OCI-LY7 (cell line): Measurements from ENCODE around the gene C1orf167.

Experiments
- EZH2phosphoT487 ChIP-seq: fragments of 200-600 bp; sonication (generic); IDR thresholded peaks from 2 replicates; pipeline ENCODE4 v1.6.1; 2018; ENCODE audit warnings: low read depth, borderline replicate concordance, mild to moderate bottlenecking, mixed run types, antibody characterized with exemption, low read length, moderate library complexity, mixed read lengths
- TF ChIP-seq, protein P1 (sequence below): fragments of 200-600 bp; sonication (generic); conservative IDR thresholded peaks from 2 replicates; pipeline ENCODE4 v1.5.1; 2014; ENCODE audit warnings: mild to moderate bottlenecking, antibody characterized with exemption, low read length, moderate library complexity, mixed read lengths

DNA sequence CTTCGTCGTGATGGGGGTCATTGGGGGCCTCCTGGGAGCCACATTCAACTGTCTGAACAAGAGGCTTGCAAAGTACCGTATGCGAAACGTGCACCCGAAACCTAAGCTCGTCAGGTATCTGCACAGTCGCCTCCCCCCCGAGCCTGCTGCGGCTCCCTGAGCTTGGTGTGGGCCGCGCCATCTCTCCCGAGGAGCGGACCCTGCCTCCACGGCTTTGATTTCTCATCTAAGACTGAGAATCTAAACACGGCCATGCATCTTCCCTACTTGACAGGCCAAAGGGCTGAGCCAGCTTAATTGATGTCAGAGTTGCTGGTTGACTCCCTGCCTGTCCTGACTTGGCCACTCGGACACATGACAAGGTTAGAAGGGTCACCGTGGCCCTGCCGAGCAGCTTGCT is 66.5 kb downstream of the C1orf167 start:
- TF ChIP-seq, protein P1, sequence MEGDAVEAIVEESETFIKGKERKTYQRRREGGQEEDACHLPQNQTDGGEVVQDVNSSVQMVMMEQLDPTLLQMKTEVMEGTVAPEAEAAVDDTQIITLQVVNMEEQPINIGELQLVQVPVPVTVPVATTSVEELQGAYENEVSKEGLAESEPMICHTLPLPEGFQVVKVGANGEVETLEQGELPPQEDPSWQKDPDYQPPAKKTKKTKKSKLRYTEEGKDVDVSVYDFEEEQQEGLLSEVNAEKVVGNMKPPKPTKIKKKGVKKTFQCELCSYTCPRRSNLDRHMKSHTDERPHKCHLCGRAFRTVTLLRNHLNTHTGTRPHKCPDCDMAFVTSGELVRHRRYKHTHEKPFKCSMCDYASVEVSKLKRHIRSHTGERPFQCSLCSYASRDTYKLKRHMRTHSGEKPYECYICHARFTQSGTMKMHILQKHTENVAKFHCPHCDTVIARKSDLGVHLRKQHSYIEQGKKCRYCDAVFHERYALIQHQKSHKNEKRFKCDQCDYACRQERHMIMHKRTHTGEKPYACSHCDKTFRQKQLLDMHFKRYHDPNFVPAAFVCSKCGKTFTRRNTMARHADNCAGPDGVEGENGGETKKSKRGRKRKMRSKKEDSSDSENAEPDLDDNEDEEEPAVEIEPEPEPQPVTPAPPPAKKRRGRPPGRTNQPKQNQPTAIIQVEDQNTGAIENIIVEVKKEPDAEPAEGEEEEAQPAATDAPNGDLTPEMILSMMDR, result no peak
- TF ChIP-seq EZH2phosphoT487, result no peak
